ENCODE data around the gene SGSM1. TPM values are rescaled to one million over a fixed set of nuclear protein-coding genes. Genes with fewer than 3 reads are reported as not detected.

Gene SGSM1
- total and polyA plus RNA-seq, 10 of the 15 experiments (the other 5 are each of a cell fraction or from before 2014, with no cell fraction given), result not detected

DNA sequence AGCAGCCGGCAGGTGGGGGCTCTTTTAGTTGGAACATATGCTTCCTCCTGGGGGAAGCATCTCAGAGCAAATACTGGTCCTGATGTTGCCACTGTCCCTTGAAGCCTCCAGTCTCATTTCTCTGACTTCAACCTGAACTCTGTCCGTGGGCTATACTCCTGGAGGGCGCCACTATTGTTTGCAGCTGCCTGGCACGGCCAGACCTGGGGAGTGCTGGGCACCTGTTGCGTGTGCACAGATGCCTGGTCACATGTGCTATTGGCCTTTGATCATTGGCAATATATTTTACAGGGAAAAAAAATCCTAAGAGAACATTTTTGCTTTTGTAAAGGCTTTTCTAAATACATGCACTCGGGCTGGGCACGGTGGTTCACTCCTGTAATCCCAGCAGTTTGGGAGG, 122.3 kb downstream of the SGSM1 start:
- intact Hi-C loops (cut with micrococcal nuclease; ENCODE audit: unreplicated experiment), result no loop called here
- POLR2A ChIA-PET, result interaction anchor here (0.7 kb wide), 1 partner anchor 37 kb away, joined by 3 read pairs; no protein-coding TSS in a partner anchor
- Histone ChIP-seq H3K4me2 (ENCODE audit: control insufficient read depth, insufficient read depth) (no peak overlapping the region), H3K9ac (ENCODE audit: control insufficient read depth, insufficient read depth, low read length) (no peak overlapping the region), H3K4me1 (ENCODE audit: control insufficient read depth, insufficient read depth, low read length) (no peaks in the 10 kb centered on the region), H4K20me1 (ENCODE audit: control insufficient read depth, insufficient read depth) (no peaks in the 10 kb centered on the region), H3K9me3 (replicated peaks; ENCODE audit: control insufficient read depth, insufficient read depth, low read length) (no peaks in the 10 kb centered on the region; the same call in 2 of the 3 replicates), H3K27me3 (replicated peaks in 1 of 2; ENCODE audit: control insufficient read depth in 2 of 2, insufficient read depth in 2 of 2, low read length in 1 of 2) (peaks cover 2 to 5% of the 10 kb centered on the region in 2 experiments), H3K4me3 (no peak overlapping the region), H3K27ac (ENCODE audit: control insufficient read depth, insufficient read depth) (no peak overlapping the region), H3K36me3 (ENCODE audit: control insufficient read depth in 2 of 2, insufficient read depth in 2 of 2, low read length in 1 of 2) (no peaks in the 10 kb centered on the region), H3K79me2 (ENCODE audit: control insufficient read depth, insufficient read depth, low read length) (no peaks in the 10 kb centered on the region), H2AFZ (ENCODE audit: control insufficient read depth, low read depth, low read length) (no peak overlapping the region)
- ATAC-seq (no peak), DNase-seq (ENCODE audit: low read depth, low spot score) (no peak), FAIRE-seq (no peak)
- no TSS peak for BruUV-seq (replicated peaks)
- SMC1A ChIA-PET (ENCODE audit: uncharacterized antibody, unreplicated experiment), result interaction anchor here (1.0 kb wide), 1 partner anchor 126 kb away, joined by 3 read pairs; no protein-coding TSS in a partner anchor
- WGBS (ENCODE audit: insufficient coverage, insufficient replicate concordance, low lambda C conversion rate, missing lambda C conversion rate), result 23% methylated on average over 7 of the region's 7 CpGs
- TF ChIP-seq TCF7 (IDR thresholded peaks at IDR 0.05; ENCODE audit: borderline replicate concordance), result no peak
- TF ChIP-seq, protein P1, sequence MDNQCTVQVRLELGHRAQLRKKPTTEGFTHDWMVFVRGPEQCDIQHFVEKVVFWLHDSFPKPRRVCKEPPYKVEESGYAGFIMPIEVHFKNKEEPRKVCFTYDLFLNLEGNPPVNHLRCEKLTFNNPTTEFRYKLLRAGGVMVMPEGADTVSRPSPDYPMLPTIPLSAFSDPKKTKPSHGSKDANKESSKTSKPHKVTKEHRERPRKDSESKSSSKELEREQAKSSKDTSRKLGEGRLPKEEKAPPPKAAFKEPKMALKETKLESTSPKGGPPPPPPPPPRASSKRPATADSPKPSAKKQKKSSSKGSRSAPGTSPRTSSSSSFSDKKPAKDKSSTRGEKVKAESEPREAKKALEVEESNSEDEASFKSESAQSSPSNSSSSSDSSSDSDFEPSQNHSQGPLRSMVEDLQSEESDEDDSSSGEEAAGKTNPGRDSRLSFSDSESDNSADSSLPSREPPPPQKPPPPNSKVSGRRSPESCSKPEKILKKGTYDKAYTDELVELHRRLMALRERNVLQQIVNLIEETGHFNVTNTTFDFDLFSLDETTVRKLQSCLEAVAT (IDR thresholded peaks at IDR 0.05), result no peak
- in situ Hi-C loops (cut with MboI), result no loop called here
- CTCF ChIA-PET, result no interaction called here
- RAD21 ChIA-PET (ENCODE audit: unreplicated experiment), result no interaction called here

DNA sequence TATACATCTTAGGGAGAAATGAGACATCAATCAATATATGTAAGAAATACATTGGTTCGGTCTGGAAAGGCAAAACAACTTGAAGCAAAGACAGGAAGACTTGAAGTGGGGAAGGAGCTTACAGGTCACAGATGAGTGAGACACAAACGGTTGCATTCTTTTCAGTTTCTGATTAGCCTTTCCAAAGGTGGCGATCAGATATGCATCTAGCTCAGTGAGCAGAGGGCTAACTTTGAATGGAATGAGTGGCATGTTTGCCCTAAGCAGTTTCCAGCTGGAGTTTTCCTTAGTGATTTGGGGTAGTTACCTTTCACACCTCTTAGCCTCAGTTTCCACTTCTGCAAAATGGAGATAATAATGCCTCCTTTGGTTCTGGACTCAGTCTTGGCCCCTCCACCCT, 124.7 kb downstream of the SGSM1 start:
- no peaks in the 10 kb centered on the region; the same call in 2 of the 3 replicates for H3K9me3 ChIP-seq (replicated peaks; ENCODE audit: control insufficient read depth, insufficient read depth, low read length)
- no peaks in the 10 kb centered on the region for H3K4me1 ChIP-seq (ENCODE audit: control insufficient read depth, insufficient read depth, low read length)
- H3K4me3 ChIP-seq, result no peak overlapping the region
- RAD21 ChIA-PET (ENCODE audit: unreplicated experiment), result no interaction called here
- ATAC-seq (no peak), DNase-seq (ENCODE audit: low read depth, low spot score) (no peak), FAIRE-seq (no peak)
- no peak overlapping the region for H3K4me2 ChIP-seq (ENCODE audit: control insufficient read depth, insufficient read depth)
- SMC1A ChIA-PET (ENCODE audit: uncharacterized antibody, unreplicated experiment), result no interaction called here
- H4K20me1 ChIP-seq (ENCODE audit: control insufficient read depth, insufficient read depth), result no peaks in the 10 kb centered on the region
- BruUV-seq (replicated peaks), result no TSS peak
- H3K79me2 ChIP-seq (ENCODE audit: control insufficient read depth, insufficient read depth, low read length), result no peaks in the 10 kb centered on the region
- no peak overlapping the region for H3K27ac ChIP-seq (ENCODE audit: control insufficient read depth, insufficient read depth)
- POLR2A ChIA-PET, result interaction anchor here (0.6 kb wide), 1 partner anchor 20 kb away, joined by 6 read pairs; no protein-coding TSS in a partner anchor
- peaks cover 2 to 5% of the 10 kb centered on the region in 2 experiments for H3K27me3 ChIP-seq (replicated peaks in 1 of 2; ENCODE audit: control insufficient read depth in 2 of 2, insufficient read depth in 2 of 2, low read length in 1 of 2)
- CTCF ChIA-PET, result interaction anchor here (0.5 kb wide), 1 partner anchor 127 kb away, joined by 3 read pairs; no protein-coding TSS in a partner anchor
- H3K36me3 ChIP-seq (ENCODE audit: control insufficient read depth in 2 of 2, insufficient read depth in 2 of 2, low read length in 1 of 2), result no peaks in the 10 kb centered on the region
- 11% methylated on average over 3 of the region's 3 CpGs for WGBS (ENCODE audit: insufficient coverage, insufficient replicate concordance, low lambda C conversion rate, missing lambda C conversion rate)
- no peak overlapping the region for H2AFZ ChIP-seq (ENCODE audit: control insufficient read depth, low read depth, low read length)
- intact Hi-C loops (cut with micrococcal nuclease; ENCODE audit: unreplicated experiment), result no loop called here
- H3K9ac ChIP-seq (ENCODE audit: control insufficient read depth, insufficient read depth, low read length), result no peak overlapping the region
- in situ Hi-C loops (cut with MboI), result no loop called here
- TF ChIP-seq KDM1A (IDR thresholded peaks at IDR 0.05; ENCODE audit: borderline replicate concordance) (no peak), TCF3 (IDR thresholded peaks at IDR 0.05; ENCODE audit: borderline replicate concordance, insufficient read depth, low read depth, low read length) (no peak), DPF2 (IDR thresholded peaks at IDR 0.05) (no peak)

Data from GM12878 (cell line).